Neural crest cell (in vitro differentiated cells): ENCODE results near the gene TUBA4B. TPM values are rescaled to one million over a fixed set of nuclear protein-coding genes. Genes with fewer than 3 reads are reported as not detected.

Experiments
- DNase-seq: peaks from one replicate; pipeline ENCODE4 v3.0.0; 2021; ENCODE audit warnings: low read depth, mixed read lengths, low spot score
- H3K27ac Mint-ChIP-seq: one replicate; pipeline ENCODE4 v1.8.0; 2021; ENCODE audit warnings: mild to moderate bottlenecking, mixed read lengths; ENCODE audit not compliant: unreplicated experiment
- H3K27me3 Mint-ChIP-seq: 2 replicates; pipeline ENCODE4 v1.8.0; 2021; ENCODE audit warnings: low read depth, mild to moderate bottlenecking, mixed read lengths
- H3K36me3 Mint-ChIP-seq: 2 replicates; pipeline ENCODE4 v1.8.0; 2021; ENCODE audit warnings: low read depth, mild to moderate bottlenecking, mixed read lengths
- H3K4me1 Mint-ChIP-seq: 2 replicates; pipeline ENCODE4 v1.8.0; 2021; ENCODE audit warnings: mixed read lengths
- H3K4me3 Mint-ChIP-seq: one replicate; pipeline ENCODE4 v1.8.0; 2021; ENCODE audit warnings: mild to moderate bottlenecking, mixed read lengths
- H3K9me3 Mint-ChIP-seq: 2 replicates; pipeline ENCODE4 v1.8.0; 2021; ENCODE audit warnings: mixed read lengths
- CTCF ChIP-seq: fragments of 200-600 bp; sonication (generic); conservative IDR thresholded peaks from 2 replicates; pipeline ENCODE4 v1.5.0; 2021; ENCODE audit warnings: antibody characterized with exemption, mild to moderate bottlenecking
- total RNA-seq: library from RNA; stranded (reverse); gene quantifications from 2 replicates; pipeline ENCODE4 v1.2.1, GENCODE V29; 2021

TUBA4B gene
- total RNA-seq, 1 donor from 2014 or later = not detected

GRCh38 chr2:219207134-219207883 is 45.7 kb upstream of the TUBA4B start:
- peaks cover 2% of the 10 kb centered on the region for H3K9me3 Mint-ChIP-seq
- H3K27ac Mint-ChIP-seq = peak overlapping the region; percentile 64
- H3K4me1 Mint-ChIP-seq = peaks cover 21% of the 10 kb centered on the region
- peaks cover 4% of the 10 kb centered on the region for H3K36me3 Mint-ChIP-seq
- peak overlapping the region; percentile 92 for H3K4me3 Mint-ChIP-seq
- no peak for TF ChIP-seq CTCF
- H3K27me3 Mint-ChIP-seq = peaks cover 3% of the 10 kb centered on the region
- no peak for DNase-seq

DNA sequence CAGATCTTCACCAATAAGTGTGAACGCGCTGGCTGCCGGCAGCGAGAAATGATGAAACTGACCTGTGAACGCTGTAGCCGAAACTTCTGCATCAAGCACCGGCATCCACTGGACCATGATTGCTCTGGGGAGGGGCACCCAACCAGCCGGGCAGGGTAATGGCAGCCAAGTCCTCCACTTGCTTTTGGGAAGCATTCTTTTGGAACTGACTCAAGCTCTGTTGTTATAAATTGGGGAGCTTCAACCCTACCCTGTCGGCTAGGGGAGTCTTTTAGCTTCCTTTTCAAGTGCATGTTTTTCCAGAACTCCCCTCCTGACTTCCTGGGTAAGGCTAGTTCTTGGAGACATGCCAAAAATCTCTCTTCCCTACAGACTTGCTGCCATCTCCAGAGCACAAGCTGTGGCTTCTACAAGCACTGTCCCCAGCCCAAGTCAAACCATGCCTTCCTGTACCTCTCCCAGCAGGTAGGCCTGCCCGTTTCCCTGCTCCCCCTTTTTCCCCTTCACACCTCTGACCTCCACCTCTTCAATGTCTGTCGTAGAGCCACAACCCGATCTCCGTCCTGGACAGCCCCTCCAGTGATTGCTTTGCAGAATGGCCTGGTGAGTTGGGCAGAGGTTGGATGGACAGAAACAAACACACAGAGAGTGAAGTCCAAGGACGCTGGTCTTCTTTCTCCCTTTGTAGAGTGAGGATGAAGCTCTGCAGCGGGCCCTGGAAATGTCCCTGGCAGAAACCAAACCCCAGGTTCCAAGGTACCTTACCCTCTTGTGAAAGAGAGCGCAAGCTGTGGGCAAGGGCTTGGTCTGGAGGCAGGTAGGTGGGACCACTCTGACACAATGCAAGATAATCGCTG is 44.9 kb upstream of the TUBA4B start:
- Mint-ChIP-seq H3K27me3 (peaks cover 3% of the 10 kb centered on the region), H3K9me3 (peaks cover 2% of the 10 kb centered on the region), H3K4me1 (peaks cover 21% of the 10 kb centered on the region), H3K4me3 (peak overlapping the region; percentile 92), H3K27ac (peak overlapping the region; percentile 92), H3K36me3 (peaks cover 4% of the 10 kb centered on the region)
- TF ChIP-seq CTCF = no peak
- no peak for DNase-seq

DNA sequence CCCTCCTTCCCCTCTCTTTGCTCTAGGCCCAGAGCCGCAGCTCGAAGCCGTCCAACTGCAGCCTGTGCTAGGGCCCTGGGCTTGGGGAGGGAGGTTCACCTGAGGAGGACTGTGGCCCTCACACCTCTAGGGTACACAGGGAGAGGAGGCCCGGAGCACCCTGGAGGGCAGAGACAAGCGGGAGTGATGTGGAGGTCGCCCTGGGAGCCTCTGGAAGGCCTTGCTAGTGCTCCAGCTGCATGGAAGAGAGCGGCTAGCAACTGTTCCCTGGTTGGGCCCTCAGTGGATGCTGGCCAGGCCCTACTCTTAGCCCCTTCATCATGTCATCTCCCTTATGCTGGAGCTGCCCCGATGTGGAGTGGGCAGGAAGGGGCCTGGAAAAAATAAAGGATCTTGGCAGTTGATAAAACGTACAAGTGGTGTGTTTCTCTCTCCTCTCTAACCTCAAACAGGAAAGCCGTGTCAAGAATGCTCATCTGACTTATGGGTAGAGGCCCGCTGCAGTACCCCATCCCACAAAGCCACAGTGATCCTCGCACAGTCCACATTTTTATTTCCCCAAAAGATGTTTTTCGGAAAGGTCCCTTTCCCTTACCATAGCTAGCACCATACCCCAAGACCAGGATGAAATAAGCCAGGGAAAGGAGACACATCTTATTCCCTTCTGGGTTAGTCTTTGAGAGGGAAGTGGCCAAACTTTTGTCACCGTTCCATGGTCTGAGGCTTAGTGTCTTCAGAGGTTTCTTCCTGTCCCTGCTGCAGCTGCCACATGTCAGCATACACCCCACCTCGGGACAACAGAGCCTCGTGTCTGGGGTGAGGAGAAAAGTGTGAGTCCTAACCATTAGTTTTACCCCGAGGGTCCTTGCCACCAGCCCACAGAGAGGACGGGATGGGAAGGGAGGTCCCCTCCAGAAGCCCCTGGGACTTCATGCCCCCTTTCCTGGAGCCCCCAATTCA is 43.5 kb upstream of the TUBA4B start:
- Mint-ChIP-seq H3K9me3 (peaks cover under 1% of the 10 kb centered on the region), H3K36me3 (peaks cover 4% of the 10 kb centered on the region), H3K27ac (peak overlapping the region; percentile 92), H3K27me3 (peaks cover 3% of the 10 kb centered on the region), H3K4me3 (peak overlapping the region; percentile 80), H3K4me1 (peaks cover 21% of the 10 kb centered on the region)
- no peak for DNase-seq
- TF ChIP-seq CTCF = no peak

DNA sequence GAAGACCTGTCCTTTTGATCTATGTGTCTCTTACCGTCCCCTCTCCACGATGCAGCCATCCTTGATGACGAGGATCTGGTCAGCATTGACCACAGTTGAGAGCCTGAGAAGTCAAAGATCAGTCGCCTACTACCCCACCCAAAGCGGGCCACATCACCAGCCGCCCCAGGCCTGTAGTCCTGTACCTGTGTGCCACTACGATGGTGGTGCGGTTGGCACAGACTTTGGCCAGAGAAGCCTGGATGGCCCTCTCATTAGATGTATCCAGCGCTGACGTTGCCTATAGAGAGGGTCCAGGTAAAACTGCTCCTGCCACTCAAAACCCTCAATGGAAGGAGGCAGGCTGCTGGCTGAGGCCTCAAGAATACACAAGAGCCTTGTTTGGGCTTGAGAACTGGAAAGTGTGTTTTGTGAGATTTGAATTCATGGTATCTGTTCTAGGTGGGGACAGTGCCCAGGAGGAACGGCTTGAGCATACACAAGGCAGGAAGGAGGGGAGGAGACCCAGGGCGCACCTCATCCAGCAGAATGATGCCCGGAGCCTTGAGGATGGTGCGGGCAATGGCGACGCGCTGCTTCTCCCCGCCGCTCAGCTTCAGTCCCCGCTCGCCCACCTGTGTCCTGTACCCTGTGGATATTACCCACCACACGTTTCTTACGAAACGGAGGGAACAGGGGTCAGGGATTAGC is 42.7 kb upstream of the TUBA4B start:
- peak overlapping the region; percentile 92 for H3K27ac Mint-ChIP-seq
- peaks cover 4% of the 10 kb centered on the region for H3K36me3 Mint-ChIP-seq
- no peaks in the 10 kb centered on the region for H3K9me3 Mint-ChIP-seq
- H3K27me3 Mint-ChIP-seq = peaks cover 3% of the 10 kb centered on the region
- H3K4me1 Mint-ChIP-seq = peaks cover 21% of the 10 kb centered on the region
- DNase-seq = no peak
- no peak overlapping the region for H3K4me3 Mint-ChIP-seq
- TF ChIP-seq CTCF = no peak
